Endothelial cell of umbilical vein (primary cell): ENCODE measurements around the gene HIGD1A. TPM values are rescaled to one million over a fixed set of nuclear protein-coding genes. Genes with fewer than 3 reads are reported as not detected.

Experiments
- BruUV-seq: library from RNA; stranded (reverse); fragments of 400-500 nt; replicated peaks from 2 replicates; lab custom pipeline; 2021; lab: Mats Ljungman, UMichigan
- CTCF ChIA-PET: fragments of 300-600, 350-600 bp; sonication (Branson Sonifier 250); formaldehyde crosslinking; loops from one replicate; lab custom pipeline; 2021; ENCODE audit warnings: antibody characterized with exemption, inconsistent platforms; lab: Charles Lee
- POLR2A ChIA-PET: fragments of 300-600, 350-600 bp; sonication (Branson Sonifier 250); formaldehyde crosslinking; loops from one replicate; lab custom pipeline; 2021; ENCODE audit warnings: antibody characterized with exemption, inconsistent platforms; lab: Charles Lee
- DNase-seq: peaks from one replicate; pipeline ENCODE4 v3.0.0-alpha.2; 2011; ENCODE audit warnings: low read depth, low spot score
- FAIRE-seq: peaks from 2 replicates; lab custom pipeline; 2011; peaks lifted over from hg19 to GRCh38; lab: Jason Lieb, UNC
- H2AFZ ChIP-seq: 2 replicates; pipeline ENCODE4 v1.6.0; 2012; ENCODE audit warnings: low read depth, low read length, control low read depth, inconsistent platforms
- H3K27ac ChIP-seq: 2 replicates; pipeline ENCODE4 v1.5.1; 2011; ENCODE audit warnings: low read depth, mild to moderate bottlenecking, control low read depth, low read length, moderate library complexity; ENCODE audit not compliant: insufficient read depth
- H3K27me3 ChIP-seq, 2 experiments: 2 replicates each; pipeline versions ENCODE4 v1.6.0 to v1.6.1; 2011; ENCODE audit warnings: low read length in 2 of 2, mixed read lengths in 1 of 2; ENCODE audit not compliant: control insufficient read depth in 2 of 2, insufficient read depth in 2 of 2
- H3K36me3 ChIP-seq, 2 experiments: 2 replicates in 1 of 2; 3 replicates in 1 of 2; pipeline ENCODE4 v1.5.1; 2011; ENCODE audit warnings: low read length in 2 of 2, mild to moderate bottlenecking in 1 of 2, moderate library complexity in 1 of 2; ENCODE audit not compliant: control insufficient read depth in 2 of 2, insufficient read depth in 2 of 2; ENCODE audit errors: extremely low read depth in 1 of 2
- H3K4me1 ChIP-seq: 3 replicates; pipeline ENCODE4 v1.5.1; 2011; ENCODE audit warnings: mild to moderate bottlenecking, low read length; ENCODE audit not compliant: control insufficient read depth, insufficient read depth; ENCODE audit errors: extremely low read depth
- H3K4me2 ChIP-seq: 2 replicates; pipeline ENCODE4 v1.6.1; 2011; ENCODE audit warnings: low read length, control low read depth, mixed read lengths; ENCODE audit not compliant: insufficient read depth
- H3K4me3 ChIP-seq, 3 experiments: fragments of 200-600 bp in 1 of 3; sonication (generic), shearing (Covaris generic) in 1 of 3; replicated peaks in 1 of 3; 2 replicates each; pipeline ENCODE4 v1.5.1; 2011 to 2016; ENCODE audit warnings: control low read depth in 3 of 3, low read length in 3 of 3, mild to moderate bottlenecking in 2 of 3, inconsistent platforms in 1 of 3, low read depth in 1 of 3, moderate library complexity in 1 of 3; ENCODE audit not compliant: insufficient read depth in 1 of 3
- H3K79me2 ChIP-seq: 2 replicates; pipeline ENCODE4 v1.6.0; 2012; ENCODE audit warnings: low read length, inconsistent platforms; ENCODE audit not compliant: control insufficient read depth, insufficient read depth
- H3K9ac ChIP-seq: replicated peaks from 2 replicates; pipeline ENCODE3; 2011; ENCODE audit warnings: low read length, control low read depth; ENCODE audit not compliant: insufficient read depth; ENCODE audit errors: extremely low read depth
- H3K9me1 ChIP-seq: replicated peaks from 3 replicates; pipeline ENCODE4 v1.6.0; 2011; ENCODE audit warnings: mild to moderate bottlenecking, low read length; ENCODE audit not compliant: control insufficient read depth, insufficient read depth; ENCODE audit errors: extremely low read depth
- H3K9me3 ChIP-seq: replicated peaks from 2 replicates; pipeline ENCODE4 v1.5.1; 2012; ENCODE audit warnings: low read length, inconsistent platforms; ENCODE audit not compliant: control insufficient read depth, insufficient read depth
- H4K20me1 ChIP-seq: replicated peaks from 2 replicates; pipeline ENCODE3; 2011; ENCODE audit warnings: mild to moderate bottlenecking, low read length; ENCODE audit not compliant: control insufficient read depth, insufficient read depth; ENCODE audit errors: extremely low read depth
- EZH2 ChIP-seq: IDR thresholded peaks from 2 replicates; pipeline ENCODE4 v1.6.1; 2012; ENCODE audit warnings: borderline replicate concordance, low read depth, mild to moderate bottlenecking, moderate library complexity, low read length, inconsistent platforms; ENCODE audit not compliant: severe bottlenecking
- FOS ChIP-seq: IDR thresholded peaks from 2 replicates; pipeline ENCODE4 v1.6.1; 2011; ENCODE audit warnings: mild to moderate bottlenecking, low read length, moderate library complexity, borderline replicate concordance; ENCODE audit not compliant: insufficient read depth
- GATA2 ChIP-seq: IDR thresholded peaks from 2 replicates; pipeline ENCODE4 v1.7.0; 2011; ENCODE audit warnings: low read depth, mild to moderate bottlenecking, moderate library complexity, mixed read lengths, low read length; ENCODE audit not compliant: insufficient read length, insufficient read depth
- JUN ChIP-seq: IDR thresholded peaks from 2 replicates; pipeline ENCODE4 v1.6.1; 2011; ENCODE audit warnings: borderline replicate concordance, low read depth; ENCODE audit not compliant: insufficient read length, insufficient read depth
- MAX ChIP-seq: IDR thresholded peaks from 2 replicates; pipeline ENCODE4 v1.6.1; 2011; ENCODE audit not compliant: insufficient read depth, insufficient read length
- MYC ChIP-seq: IDR thresholded peaks from one replicate; pipeline ENCODE4 v1.6.1; 2011; ENCODE audit warnings: mild to moderate bottlenecking, low read depth, low read length
- POLR2A ChIP-seq: IDR thresholded peaks from 2 replicates; pipeline ENCODE4 v1.6.1; 2012; ENCODE audit warnings: low read depth, mild to moderate bottlenecking, control low read depth, low read length
- POLR2AphosphoS5 ChIP-seq: IDR thresholded peaks from 2 replicates; pipeline ENCODE4 v1.6.1; 2012; ENCODE audit warnings: low read depth, mild to moderate bottlenecking, control low read depth, low read length, moderate library complexity; ENCODE audit not compliant: insufficient read depth
- dilution Hi-C: fragments of 300-500 bp; cut with MboI; formaldehyde crosslinking; loops from one replicate; pipeline ENCODE4 v1.15.0; 2019; ENCODE audit warnings: low sequenced_read_pairs; ENCODE audit not compliant: extremely low pct_ligation_motif_present
- intact Hi-C: fragments of 100-400 bp; cut with micrococcal nuclease; formaldehyde crosslinking; loops from one replicate; pipeline ENCODE4 v1.10.0; 2022
- polyA plus RNA-seq, 4 experiments: library from polyadenylated mRNA; depleted of rRNA in 3 of 4; stranded (reverse) in 3 of 4; unstranded in 1 of 4; fragments of >200 nt; gene quantifications; 2 replicates each; pipeline versions ENCODE4 v1.2.1 to v1.2.3, GENCODE V29; 2011 to 2012; ENCODE audit warnings: missing spikeins in 1 of 4
- total RNA-seq: library from RNA; stranded (reverse); gene quantifications from 2 replicates; pipeline ENCODE4 v1.2.3, GENCODE V29; 2021
- TF ChIP-seq, protein P1 (sequence below), 2 donors: IDR thresholded peaks; 1 replicate in 1 of 2; 2 replicates in 1 of 2; pipeline ENCODE4 v1.5.1; 2011; ENCODE audit warnings: low read length in 2 of 2, mild to moderate bottlenecking in 2 of 2, moderate library complexity in 2 of 2, control low read depth in 1 of 2, inconsistent platforms in 1 of 2, low read depth in 1 of 2; ENCODE audit not compliant: insufficient read depth in 1 of 2; ENCODE audit errors: extremely low read depth in 1 of 2

Gene HIGD1A
- total and polyA plus RNA-seq, 2 donors (not counting 3 experiments of a cell fraction or from before 2014, with no cell fraction given), result 59.5 to 68.9 TPM

GRCh38 chr3:42756681-42757213 lies 47.5 kb downstream of the HIGD1A start:
- H3K36me3 ChIP-seq, result no peaks in the 10 kb centered on the region
- no peaks in the 10 kb centered on the region for H3K79me2 ChIP-seq
- H3K27ac ChIP-seq, result no peak overlapping the region
- no peaks in the 10 kb centered on the region for H4K20me1 ChIP-seq
- H3K9me1 ChIP-seq, result no peaks in the 10 kb centered on the region
- no peak overlapping the region for H3K9ac ChIP-seq
- DNase-seq, result no peak
- intact Hi-C loops, result no loop called here
- ChIA-PET CTCF (interaction anchor here (0.7 to 7.4 kb wide), 6 partner anchors 9 to 527 kb away, joined by 3 to 61 read pairs (median 4); partner anchors contain the start of gene VIPR1), POLR2A (no interaction called here)
- BruUV-seq, result no TSS peak
- no peak for TF ChIP-seq JUN
- no peak for TF ChIP-seq MAX
- TF ChIP-seq GATA2, result no peak
- TF ChIP-seq FOS, result no peak
- TF ChIP-seq MYC, result no peak
- no peak for TF ChIP-seq EZH2
- no peak for TF ChIP-seq POLR2A
- no peak for TF ChIP-seq POLR2AphosphoS5
- TF ChIP-seq, protein P1, sequence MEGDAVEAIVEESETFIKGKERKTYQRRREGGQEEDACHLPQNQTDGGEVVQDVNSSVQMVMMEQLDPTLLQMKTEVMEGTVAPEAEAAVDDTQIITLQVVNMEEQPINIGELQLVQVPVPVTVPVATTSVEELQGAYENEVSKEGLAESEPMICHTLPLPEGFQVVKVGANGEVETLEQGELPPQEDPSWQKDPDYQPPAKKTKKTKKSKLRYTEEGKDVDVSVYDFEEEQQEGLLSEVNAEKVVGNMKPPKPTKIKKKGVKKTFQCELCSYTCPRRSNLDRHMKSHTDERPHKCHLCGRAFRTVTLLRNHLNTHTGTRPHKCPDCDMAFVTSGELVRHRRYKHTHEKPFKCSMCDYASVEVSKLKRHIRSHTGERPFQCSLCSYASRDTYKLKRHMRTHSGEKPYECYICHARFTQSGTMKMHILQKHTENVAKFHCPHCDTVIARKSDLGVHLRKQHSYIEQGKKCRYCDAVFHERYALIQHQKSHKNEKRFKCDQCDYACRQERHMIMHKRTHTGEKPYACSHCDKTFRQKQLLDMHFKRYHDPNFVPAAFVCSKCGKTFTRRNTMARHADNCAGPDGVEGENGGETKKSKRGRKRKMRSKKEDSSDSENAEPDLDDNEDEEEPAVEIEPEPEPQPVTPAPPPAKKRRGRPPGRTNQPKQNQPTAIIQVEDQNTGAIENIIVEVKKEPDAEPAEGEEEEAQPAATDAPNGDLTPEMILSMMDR (IDR thresholded peaks at IDR 0.05; ENCODE audit: extremely low read depth in 1 of 2, insufficient read depth in 1 of 2, low read depth in 1 of 2, low read length in 2 of 2), result no peak
- no peaks in the 10 kb centered on the region for H3K4me1 ChIP-seq
- FAIRE-seq, result no peak
- no peak overlapping the region for H3K4me3 ChIP-seq
- no peaks in the 10 kb centered on the region for H3K9me3 ChIP-seq
- dilution Hi-C loops, result no loop called here
- no peak overlapping the region for H3K4me2 ChIP-seq
- H3K27me3 ChIP-seq, result peaks cover 0 to 4% of the 10 kb centered on the region in 2 experiments
- no peak overlapping the region for H2AFZ ChIP-seq
